Type B pancreatic cell (in vitro differentiated cells): ENCODE measurements around the gene GAB1. TPM values are rescaled to one million over a fixed set of nuclear protein-coding genes. Genes with fewer than 3 reads are reported as not detected.

ENCODE experiments used
- DNase-seq: peaks from one replicate; pipeline ENCODE4 v3.0.0; 2021; ENCODE audit warnings: mixed read lengths; ENCODE audit not compliant: unreplicated experiment; ENCODE audit errors: extremely low spot score
- H3K27ac Mint-ChIP-seq: 2 replicates; pipeline ENCODE4 v1.8.0; 2021; ENCODE audit warnings: mild to moderate bottlenecking, mixed read lengths
- H3K27me3 Mint-ChIP-seq: 2 replicates; pipeline ENCODE4 v1.8.0; 2021; ENCODE audit warnings: mixed read lengths
- H3K36me3 Mint-ChIP-seq: 2 replicates; pipeline ENCODE4 v1.8.0; 2021; ENCODE audit warnings: mixed read lengths
- H3K4me1 Mint-ChIP-seq: one replicate; pipeline ENCODE4 v1.8.0; 2021; ENCODE audit warnings: mixed read lengths; ENCODE audit not compliant: unreplicated experiment
- H3K4me3 Mint-ChIP-seq: 2 replicates; pipeline ENCODE4 v1.8.0; 2021; ENCODE audit warnings: mild to moderate bottlenecking, mixed read lengths
- H3K9me3 Mint-ChIP-seq: 2 replicates; pipeline ENCODE4 v1.8.0; 2021; ENCODE audit warnings: mixed read lengths
- total RNA-seq: library from RNA; stranded (reverse); gene quantifications from 2 replicates; pipeline ENCODE4 v1.2.1, GENCODE V29; 2021; ENCODE audit warnings: low replicate concordance
- TF ChIP-seq, protein P1 (sequence below): fragments of 200-600 bp; sonication (generic); conservative IDR thresholded peaks from 2 replicates; pipeline ENCODE4 v1.5.0; 2021; ENCODE audit warnings: antibody characterized with exemption, mild to moderate bottlenecking

Gene GAB1
- total RNA-seq, 1 donor from 2014 or later: 27.0 TPM

DNA sequence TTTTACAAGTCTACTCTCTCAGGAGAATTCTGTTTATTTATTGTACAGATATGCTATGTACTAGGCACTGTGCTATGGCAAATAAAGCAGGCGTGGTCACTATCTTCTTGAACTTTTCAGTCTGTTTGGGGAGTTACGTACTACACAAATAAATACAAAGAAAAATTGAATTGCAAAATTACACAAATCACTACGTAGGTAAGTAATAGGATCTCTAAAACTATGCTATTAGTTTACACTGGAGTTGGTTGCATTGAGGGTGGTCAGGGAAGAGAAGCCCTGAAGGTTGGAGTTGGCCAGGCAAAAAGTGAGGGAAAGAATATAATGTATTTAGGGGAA, 75.7 kb downstream of the GAB1 start:
- Mint-ChIP-seq H3K27ac (no peak overlapping the region), H3K27me3 (no peaks in the 10 kb centered on the region), H3K4me3 (no peak overlapping the region), H3K4me1 (peaks cover 17% of the 10 kb centered on the region), H3K9me3 (no peaks in the 10 kb centered on the region), H3K36me3 (peaks cover 12% of the 10 kb centered on the region)
- no peak for DNase-seq
- TF ChIP-seq, protein P1, sequence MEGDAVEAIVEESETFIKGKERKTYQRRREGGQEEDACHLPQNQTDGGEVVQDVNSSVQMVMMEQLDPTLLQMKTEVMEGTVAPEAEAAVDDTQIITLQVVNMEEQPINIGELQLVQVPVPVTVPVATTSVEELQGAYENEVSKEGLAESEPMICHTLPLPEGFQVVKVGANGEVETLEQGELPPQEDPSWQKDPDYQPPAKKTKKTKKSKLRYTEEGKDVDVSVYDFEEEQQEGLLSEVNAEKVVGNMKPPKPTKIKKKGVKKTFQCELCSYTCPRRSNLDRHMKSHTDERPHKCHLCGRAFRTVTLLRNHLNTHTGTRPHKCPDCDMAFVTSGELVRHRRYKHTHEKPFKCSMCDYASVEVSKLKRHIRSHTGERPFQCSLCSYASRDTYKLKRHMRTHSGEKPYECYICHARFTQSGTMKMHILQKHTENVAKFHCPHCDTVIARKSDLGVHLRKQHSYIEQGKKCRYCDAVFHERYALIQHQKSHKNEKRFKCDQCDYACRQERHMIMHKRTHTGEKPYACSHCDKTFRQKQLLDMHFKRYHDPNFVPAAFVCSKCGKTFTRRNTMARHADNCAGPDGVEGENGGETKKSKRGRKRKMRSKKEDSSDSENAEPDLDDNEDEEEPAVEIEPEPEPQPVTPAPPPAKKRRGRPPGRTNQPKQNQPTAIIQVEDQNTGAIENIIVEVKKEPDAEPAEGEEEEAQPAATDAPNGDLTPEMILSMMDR: no peak

DNA sequence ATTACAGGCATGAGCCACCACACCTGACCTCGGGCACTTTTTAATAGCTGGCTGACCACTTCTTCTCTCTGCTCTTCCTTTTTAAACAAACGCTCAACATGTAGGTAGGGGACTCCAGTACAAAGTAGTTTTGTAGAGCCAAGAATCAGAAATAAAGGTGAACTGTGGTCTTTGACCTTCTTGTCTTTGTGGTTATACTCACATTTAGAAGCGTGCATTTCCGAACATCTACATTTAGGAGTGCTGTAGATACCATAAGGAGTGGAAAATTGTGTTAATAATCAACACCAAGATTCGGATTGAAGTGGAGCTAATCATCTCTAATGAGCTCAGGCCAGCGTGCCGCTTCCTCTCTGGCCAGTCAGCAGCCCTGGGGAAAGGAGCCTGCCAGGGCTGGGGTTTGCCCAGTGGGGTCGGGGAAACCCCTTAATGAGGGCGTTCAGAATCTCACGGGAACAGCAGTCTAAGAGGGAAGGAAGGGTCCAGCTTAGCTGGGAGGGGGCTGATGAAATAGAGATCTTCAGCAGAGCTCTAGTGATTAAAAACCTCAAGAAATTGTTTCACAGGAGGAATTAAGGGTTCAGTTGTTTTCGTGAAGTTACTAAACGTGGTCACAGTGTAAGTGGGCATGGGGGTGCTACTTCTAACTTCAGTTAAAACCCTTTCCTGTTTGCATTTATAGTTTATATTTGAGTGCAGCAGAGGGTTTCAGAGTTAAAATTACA, 81.2 kb downstream of the GAB1 start:
- H3K4me1 Mint-ChIP-seq: peaks cover 13% of the 10 kb centered on the region
- H3K9me3 Mint-ChIP-seq: no peaks in the 10 kb centered on the region
- peaks cover 29% of the 10 kb centered on the region for H3K36me3 Mint-ChIP-seq
- no peaks in the 10 kb centered on the region for H3K27me3 Mint-ChIP-seq
- no peak overlapping the region for H3K4me3 Mint-ChIP-seq
- H3K27ac Mint-ChIP-seq: no peak overlapping the region
- TF ChIP-seq, protein P1: no peak
- DNase-seq: no peak

DNA sequence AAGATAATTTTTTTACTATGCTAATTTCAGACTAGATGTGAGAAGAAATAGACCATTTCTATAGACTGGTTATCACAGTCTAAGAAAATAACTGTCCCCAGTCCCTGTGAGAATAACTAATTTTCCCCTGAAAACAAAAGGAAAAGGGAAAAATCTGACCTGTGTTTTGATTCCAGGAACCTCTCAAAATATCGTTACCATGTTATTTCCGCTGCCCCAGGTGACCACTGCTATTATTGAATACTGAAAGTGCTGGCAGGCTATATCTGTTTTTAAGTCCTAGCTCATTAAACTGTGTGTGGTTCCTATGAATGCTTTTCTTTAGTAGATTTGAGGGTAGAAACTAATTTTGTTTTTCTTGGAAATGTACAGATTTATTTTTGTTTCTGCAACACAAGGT, 83.6 kb downstream of the GAB1 start:
- peaks cover 13% of the 10 kb centered on the region for H3K4me1 Mint-ChIP-seq
- H3K9me3 Mint-ChIP-seq: no peaks in the 10 kb centered on the region
- DNase-seq: no peak
- no peaks in the 10 kb centered on the region for H3K27me3 Mint-ChIP-seq
- no peak overlapping the region for H3K27ac Mint-ChIP-seq
- TF ChIP-seq, protein P1: no peak
- H3K4me3 Mint-ChIP-seq: no peak overlapping the region
- peaks cover 25% of the 10 kb centered on the region for H3K36me3 Mint-ChIP-seq

DNA sequence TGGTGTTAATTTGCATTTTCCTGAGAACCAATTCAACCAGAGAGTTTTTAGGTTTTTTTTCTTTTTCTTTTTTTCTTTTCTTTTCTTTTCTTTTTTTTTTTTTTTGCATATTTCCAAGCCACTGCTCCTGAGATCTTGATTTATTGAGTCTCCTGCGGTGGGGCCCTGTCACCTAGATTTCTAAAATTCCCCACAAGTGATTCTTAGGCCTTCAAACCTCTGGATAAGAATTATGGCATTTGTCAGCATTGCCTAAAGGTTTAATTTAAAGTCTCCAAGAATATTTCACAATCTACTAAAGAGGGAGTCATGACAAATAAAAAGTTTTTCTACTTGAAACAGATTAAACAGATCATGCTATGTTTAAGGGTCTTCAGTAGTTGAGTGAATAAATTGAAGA, 84.9 kb downstream of the GAB1 start:
- Mint-ChIP-seq H3K4me1 (peaks cover 13% of the 10 kb centered on the region), H3K27ac (no peak overlapping the region), H3K36me3 (peaks cover 25% of the 10 kb centered on the region), H3K9me3 (no peaks in the 10 kb centered on the region), H3K27me3 (no peaks in the 10 kb centered on the region), H3K4me3 (no peak overlapping the region)
- DNase-seq: no peak
- TF ChIP-seq, protein P1: no peak

DNA sequence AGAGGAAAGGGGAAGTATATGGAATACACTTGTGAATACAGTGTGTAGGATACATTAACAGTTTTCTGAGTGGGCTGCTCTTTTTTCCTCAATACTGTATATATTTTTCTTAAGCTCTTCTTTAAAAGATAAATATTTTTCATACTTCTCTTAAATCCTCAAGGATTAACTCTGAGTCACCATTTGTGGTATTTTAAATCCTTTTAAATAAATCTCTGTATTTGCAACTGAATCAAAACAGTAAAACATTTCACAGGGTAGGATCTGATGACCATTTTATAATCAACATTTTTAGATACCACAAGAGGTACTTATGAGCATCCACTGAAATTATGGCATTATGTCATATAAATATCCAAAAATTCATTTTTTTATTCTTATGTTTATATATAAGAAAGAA, 87.6 kb downstream of the GAB1 start:
- TF ChIP-seq, protein P1: no peak
- Mint-ChIP-seq H3K27me3 (no peaks in the 10 kb centered on the region), H3K36me3 (peaks cover 5% of the 10 kb centered on the region), H3K4me3 (no peak overlapping the region), H3K27ac (no peak overlapping the region), H3K9me3 (no peaks in the 10 kb centered on the region), H3K4me1 (peaks cover 13% of the 10 kb centered on the region)
- no peak for DNase-seq
